Natural killer cell (primary cell): Measurements from ENCODE around the gene SS18. TPM values are rescaled to one million over a fixed set of nuclear protein-coding genes. Genes with fewer than 3 reads are reported as not detected.

Experiments
- ATAC-seq, 3 donors: fragments of 150-1000 bp in 2 of 3; fragments of 200-7000 bp in 1 of 3; cut with Tn5 transposase; 1 replicate in 1 of 3; 2 replicates in 2 of 3; pipeline ENCODE4 v1.10.0; 2021; ENCODE audit warnings: mild to moderate bottlenecking in 2 of 3, moderate library complexity in 2 of 3
- DNase-seq, 2 donors: peaks; one replicate each; pipeline versions ENCODE4 v3.0.0 to v3.0.0-alpha.2; 2013 to 2021; ENCODE audit warnings: mixed read lengths in 1 of 2
- H3K27ac ChIP-seq: one replicate; pipeline ENCODE4 v1.5.1; 2013; ENCODE audit warnings: mild to moderate bottlenecking, low read length
- H3K27me3 ChIP-seq: one replicate; pipeline ENCODE4 v1.6.1; 2013; ENCODE audit warnings: low read length; ENCODE audit not compliant: control insufficient read depth, insufficient read depth
- H3K36me3 ChIP-seq: one replicate; pipeline ENCODE4 v1.6.1; 2013; ENCODE audit warnings: low read length; ENCODE audit not compliant: control insufficient read depth, insufficient read depth
- H3K4me1 ChIP-seq: one replicate; pipeline ENCODE4 v1.6.1; 2013; ENCODE audit warnings: low read length; ENCODE audit not compliant: control insufficient read depth, insufficient read depth
- H3K4me3 ChIP-seq: one replicate; pipeline ENCODE4 v1.5.1; 2013; ENCODE audit warnings: low read length
- H3K9me3 ChIP-seq: one replicate; pipeline ENCODE4 v1.6.1; 2013; ENCODE audit warnings: low read length; ENCODE audit not compliant: control insufficient read depth, insufficient read depth
- H3K27ac Mint-ChIP-seq, 2 donors: one replicate each; pipeline ENCODE4 v1.8.0; 2022; ENCODE audit warnings: mild to moderate bottlenecking in 2 of 2, mixed read lengths in 2 of 2, moderate library complexity in 1 of 2
- H3K27me3 Mint-ChIP-seq, 2 donors: one replicate each; pipeline ENCODE4 v1.8.0; 2022; ENCODE audit warnings: low read depth in 2 of 2, mixed read lengths in 2 of 2
- H3K36me3 Mint-ChIP-seq: one replicate; pipeline ENCODE4 v1.8.0; 2022; ENCODE audit warnings: mixed read lengths
- H3K4me1 Mint-ChIP-seq, 2 donors: one replicate each; pipeline ENCODE4 v1.8.0; 2022; ENCODE audit warnings: mixed read lengths in 2 of 2
- H3K4me3 Mint-ChIP-seq: one replicate; pipeline ENCODE4 v1.8.0; 2022; ENCODE audit warnings: mild to moderate bottlenecking, moderate library complexity, mixed read lengths
- H3K9me3 Mint-ChIP-seq, 2 donors: one replicate each; pipeline ENCODE4 v1.8.0; 2022; ENCODE audit warnings: mixed read lengths in 2 of 2
- CTCF ChIP-seq: fragments of 200-600 bp; IDR thresholded peaks from one replicate; pipeline ENCODE4 v1.8.0; 2022; ENCODE audit warnings: antibody characterized with exemption
- WGBS: methylation state at CpG from one replicate; pipeline ENCODE4 v1.1.7; 2013; ENCODE audit warnings: missing lambda C conversion rate; ENCODE audit not compliant: insufficient coverage; 5-methylcytosine and 5-hydroxymethylcytosine counted together
- intact Hi-C: fragments of 100-400 bp; cut with micrococcal nuclease; formaldehyde crosslinking; loops from one replicate; pipeline ENCODE4 v1.14.2; 2022
- total RNA-seq, 4 donors: library from RNA; stranded (reverse); fragments of 120-200 nt in 1 of 4; gene quantifications; one replicate each; pipeline versions ENCODE4 v1.2.3 to v1.2.4, GENCODE V29; 2013 to 2022

SS18 gene
- total RNA-seq, 3 donors from 2014 or later (not counting 1 experiment from before 2014, with no cell fraction given), result 72.2 to 92.2 (median 77.7) TPM

GRCh38 chr18:25982153-25982552, 108.3 kb downstream of the SS18 start:
- Mint-ChIP-seq H3K27me3 (no peaks in the 10 kb centered on the region), H3K4me3 (no peak overlapping the region), H3K9me3 (no peaks in the 10 kb centered on the region), H3K27ac (no peak overlapping the region), H3K4me1 (peaks cover 8 to 10% of the 10 kb centered on the region in 2 donors), H3K36me3 (no peaks in the 10 kb centered on the region)
- Histone ChIP-seq H3K36me3 (no peaks in the 10 kb centered on the region), H3K4me1 (peaks cover 7% of the 10 kb centered on the region), H3K27ac (no peak overlapping the region), H3K4me3 (no peak overlapping the region), H3K27me3 (no peaks in the 10 kb centered on the region), H3K9me3 (no peaks in the 10 kb centered on the region)
- no peak for ATAC-seq
- intact Hi-C loops, result no loop called here
- TF ChIP-seq CTCF, result no peak
- 75% methylated on average over 1 of the region's 1 CpG for WGBS
- no peak for DNase-seq

GRCh38 chr18:25979369-25980040, 110.9 kb downstream of the SS18 start:
- no peak overlapping the region for H3K27ac ChIP-seq
- intact Hi-C loops, result no loop called here
- H3K4me3 ChIP-seq, result no peak overlapping the region
- H3K9me3 ChIP-seq, result no peaks in the 10 kb centered on the region
- no peak overlapping the region for H3K4me3 Mint-ChIP-seq
- ATAC-seq (no peak), DNase-seq (no peak)
- no peaks in the 10 kb centered on the region for H3K36me3 ChIP-seq
- H3K4me1 ChIP-seq, result peaks cover 8% of the 10 kb centered on the region
- H3K27ac Mint-ChIP-seq, result peak overlapping the region in 1 of 2 donors; percentile 42
- WGBS, result 100% methylated on average over 2 of the region's 2 CpGs
- H3K9me3 Mint-ChIP-seq, result no peaks in the 10 kb centered on the region
- no peak for TF ChIP-seq CTCF
- peaks cover 8 to 12% of the 10 kb centered on the region in 2 donors for H3K4me1 Mint-ChIP-seq
- H3K27me3 Mint-ChIP-seq, result no peaks in the 10 kb centered on the region
- H3K27me3 ChIP-seq, result no peaks in the 10 kb centered on the region
- no peaks in the 10 kb centered on the region for H3K36me3 Mint-ChIP-seq

- intact Hi-C loops, result no loop called here
- ATAC-seq (no peak), DNase-seq (no peak)
- no peaks in the 10 kb centered on the region for H3K36me3 Mint-ChIP-seq
- Histone ChIP-seq H3K27me3 (no peaks in the 10 kb centered on the region), H3K4me1 (peaks cover 8% of the 10 kb centered on the region), H3K36me3 (no peaks in the 10 kb centered on the region), H3K27ac (no peak overlapping the region), H3K9me3 (no peaks in the 10 kb centered on the region), H3K4me3 (no peak overlapping the region)
- TF ChIP-seq CTCF, result no peak
- no peaks in the 10 kb centered on the region for H3K9me3 Mint-ChIP-seq
- no peak overlapping the region for H3K27ac Mint-ChIP-seq
- WGBS, result 96% methylated on average over 2 of the region's 2 CpGs
- peaks cover 8 to 12% of the 10 kb centered on the region in 2 donors for H3K4me1 Mint-ChIP-seq
- H3K27me3 Mint-ChIP-seq, result no peaks in the 10 kb centered on the region
- no peak overlapping the region for H3K4me3 Mint-ChIP-seq
Measured at GRCh38 chr18:25976554-25976953, 113.9 kb downstream of the SS18 start.

- peaks cover 8 to 12% of the 10 kb centered on the region in 2 donors for H3K4me1 Mint-ChIP-seq
- TF ChIP-seq CTCF, result no peak
- Histone ChIP-seq H3K4me1 (peaks cover 8% of the 10 kb centered on the region), H3K27me3 (no peaks in the 10 kb centered on the region), H3K9me3 (no peaks in the 10 kb centered on the region), H3K4me3 (no peak overlapping the region), H3K36me3 (no peaks in the 10 kb centered on the region), H3K27ac (no peak overlapping the region)
- H3K36me3 Mint-ChIP-seq, result no peaks in the 10 kb centered on the region
- H3K9me3 Mint-ChIP-seq, result no peaks in the 10 kb centered on the region
- intact Hi-C loops, result no loop called here
- H3K27ac Mint-ChIP-seq, result no peak overlapping the region
- H3K27me3 Mint-ChIP-seq, result no peaks in the 10 kb centered on the region
- ATAC-seq (no peak), DNase-seq (no peak)
- 80% methylated on average over 1 of the region's 1 CpG for WGBS
- H3K4me3 Mint-ChIP-seq, result no peak overlapping the region
Measured at GRCh38 chr18:25974630-25975077, 115.8 kb downstream of the SS18 start.
